IMR-90 (cell line): ENCODE data around the gene ERGIC2. TPM values are rescaled to one million over a fixed set of nuclear protein-coding genes. Genes with fewer than 3 reads are reported as not detected.
A peak's percentile ranks its signal among the peaks of the same experiment; 100 is the strongest.

Experiments
- ATAC-seq: fragments of 200-7000 bp; cut with Tn5 transposase; 2 replicates; pipeline ENCODE4 v1.9.1; 2020; ENCODE audit warnings: low read depth, mild to moderate bottlenecking, moderate library complexity
- BruUV-seq: library from RNA; stranded (reverse); fragments of 400-500 nt; replicated peaks from 2 replicates; lab custom pipeline; 2021; lab: Mats Ljungman, UMichigan
- CTCF ChIA-PET: fragments of 300-600 bp; formaldehyde crosslinking; extraction: SDS; loops from one replicate; lab custom pipeline; 2021; ENCODE audit warnings: antibody characterized with exemption; lab: Yijun Ruan, JAX
- POLR2A ChIA-PET: fragments of 300-600 bp; sonication (Branson Sonifier 250); formaldehyde crosslinking; loops from one replicate; lab custom pipeline; 2022; ENCODE audit warnings: antibody characterized with exemption; ENCODE audit not compliant: unreplicated experiment; lab: Charles Lee
- DNase-seq: peaks from one replicate; pipeline ENCODE4 v3.0.0; 2013
- H2AFZ ChIP-seq: replicated peaks from 2 replicates; pipeline ENCODE3; 2013; ENCODE audit warnings: low read length, mild to moderate bottlenecking; ENCODE audit not compliant: poor library complexity
- H2AK5ac ChIP-seq: 2 replicates; pipeline ENCODE4 v1.6.1; 2013; ENCODE audit warnings: low read depth, low read length, inconsistent platforms
- H2AK9ac ChIP-seq: replicated peaks from 2 replicates; pipeline ENCODE3; 2013; ENCODE audit warnings: mild to moderate bottlenecking, low read depth, low read length, moderate library complexity; ENCODE audit not compliant: poor library complexity
- H2BK120ac ChIP-seq: 2 replicates; pipeline ENCODE4 v1.6.1; 2013; ENCODE audit warnings: low read depth, low read length, inconsistent platforms
- H2BK15ac ChIP-seq: 3 replicates; pipeline ENCODE4 v1.6.1; 2013; ENCODE audit warnings: low read depth, low read length, inconsistent platforms
- H2BK20ac ChIP-seq: 2 replicates; pipeline ENCODE4 v1.6.1; 2013; ENCODE audit warnings: low read depth, mild to moderate bottlenecking, inconsistent platforms, low read length, moderate library complexity
- H2BK5ac ChIP-seq: 2 replicates; pipeline ENCODE4 v1.6.1; 2013; ENCODE audit warnings: mild to moderate bottlenecking, low read depth, low read length, inconsistent platforms; ENCODE audit not compliant: poor library complexity, severe bottlenecking
- H3K14ac ChIP-seq: replicated peaks from 2 replicates; pipeline ENCODE4 v1.6.1; 2013; ENCODE audit warnings: low read depth, low read length, inconsistent platforms
- H3K18ac ChIP-seq: 2 replicates; pipeline ENCODE4 v1.6.1; 2013; ENCODE audit warnings: low read depth, low read length, control low read depth
- H3K23ac ChIP-seq: 2 replicates; pipeline ENCODE4 v1.6.1; 2013; ENCODE audit warnings: low read depth, low read length, inconsistent platforms
- H3K27ac ChIP-seq: 2 replicates; pipeline ENCODE4 v1.5.1; 2013; ENCODE audit warnings: mild to moderate bottlenecking, control low read depth, low read length; ENCODE audit not compliant: insufficient read depth
- H3K27me3 ChIP-seq: 2 replicates; pipeline ENCODE4 v1.6.1; 2013; ENCODE audit warnings: low read length; ENCODE audit not compliant: control insufficient read depth, insufficient read depth
- H3K36me3 ChIP-seq: 2 replicates; pipeline ENCODE4 v1.6.1; 2013; ENCODE audit warnings: low read length, mixed read lengths; ENCODE audit not compliant: control insufficient read depth, insufficient read depth
- H3K4ac ChIP-seq: 2 replicates; pipeline ENCODE4 v1.6.1; 2013; ENCODE audit warnings: low read depth, low read length, inconsistent platforms
- H3K4me1 ChIP-seq: 2 replicates; pipeline ENCODE4 v1.6.1; 2013; ENCODE audit warnings: low read length, mixed read lengths; ENCODE audit not compliant: control insufficient read depth, insufficient read depth
- H3K4me2 ChIP-seq: 2 replicates; pipeline ENCODE4 v1.6.1; 2013; ENCODE audit warnings: low read depth, mild to moderate bottlenecking, control low read depth, low read length, moderate library complexity
- H3K4me3 ChIP-seq: 2 replicates; pipeline ENCODE4 v1.5.1; 2013; ENCODE audit warnings: low read depth, mild to moderate bottlenecking, control low read depth, low read length, moderate library complexity; ENCODE audit not compliant: insufficient read depth
- H3K56ac ChIP-seq: 2 replicates; pipeline ENCODE4 v1.6.1; 2013; ENCODE audit warnings: low read length, inconsistent platforms; ENCODE audit not compliant: insufficient read depth; ENCODE audit errors: extremely low read depth
- H3K79me1 ChIP-seq, 2 experiments: 2 replicates each; pipeline ENCODE4 v1.6.1; 2013; ENCODE audit warnings: low read length in 2 of 2, inconsistent platforms in 1 of 2, low read depth in 1 of 2
- H3K9ac ChIP-seq: 2 replicates; pipeline ENCODE4 v1.6.1; 2013; ENCODE audit warnings: low read depth, low read length, control low read depth
- H3K9me1 ChIP-seq: 2 replicates; pipeline ENCODE4 v1.6.1; 2013; ENCODE audit warnings: low read length, inconsistent platforms; ENCODE audit not compliant: insufficient read depth
- H3K9me3 ChIP-seq: 2 replicates; pipeline ENCODE4 v1.6.1; 2013; ENCODE audit warnings: low read length; ENCODE audit not compliant: control insufficient read depth, insufficient read depth
- H4K20me1 ChIP-seq: 2 replicates; pipeline ENCODE4 v1.6.1; 2013; ENCODE audit warnings: low read length, inconsistent platforms; ENCODE audit not compliant: insufficient read depth
- H4K5ac ChIP-seq: 2 replicates; pipeline ENCODE4 v1.6.1; 2013; ENCODE audit warnings: mild to moderate bottlenecking, low read depth, low read length, control low read depth
- H4K8ac ChIP-seq, 2 experiments: 2 replicates each; pipeline ENCODE4 v1.6.1; 2013; ENCODE audit warnings: low read depth in 2 of 2, low read length in 2 of 2, control low read depth in 1 of 2, inconsistent platforms in 1 of 2
- H4K91ac ChIP-seq: 2 replicates; pipeline ENCODE4 v1.6.1; 2013; ENCODE audit warnings: low read depth, low read length, inconsistent platforms; ENCODE audit not compliant: insufficient read depth
- CEBPB ChIP-seq: IDR thresholded peaks from 2 replicates; pipeline ENCODE4 v1.6.1; 2012; ENCODE audit warnings: low read depth, low read length, improper control_type of control experiment
- CHD1 ChIP-seq: IDR thresholded peaks from 2 replicates; pipeline ENCODE4 v1.6.1; 2012; ENCODE audit warnings: low read depth, low read length, improper control_type of control experiment
- ELK1 ChIP-seq: fragments of 150-350 bp; IDR thresholded peaks from 2 replicates; pipeline ENCODE4 v1.6.1; 2016; ENCODE audit warnings: low read depth, mild to moderate bottlenecking, low read length, moderate library complexity, borderline replicate concordance
- FOS ChIP-seq: fragments of 150-350 bp; IDR thresholded peaks from 2 replicates; pipeline ENCODE4 v1.6.1; 2016; ENCODE audit warnings: low read depth, low read length
- MXI1 ChIP-seq: IDR thresholded peaks from 2 replicates; pipeline ENCODE4 v1.6.1; 2012; ENCODE audit warnings: low read depth, mild to moderate bottlenecking, low read length, moderate library complexity, borderline replicate concordance
- POLR2A ChIP-seq: IDR thresholded peaks from 2 replicates; pipeline ENCODE4 v1.6.1; 2012; ENCODE audit warnings: mild to moderate bottlenecking, low read depth, low read length
- SMC3 ChIP-seq: fragments of 150-350 bp; IDR thresholded peaks from 2 replicates; pipeline ENCODE4 v1.6.1; 2016; ENCODE audit warnings: low read depth, mild to moderate bottlenecking, antibody characterized with exemption, low read length, moderate library complexity
- USF2 ChIP-seq: fragments of 150-350 bp; IDR thresholded peaks from 2 replicates; pipeline ENCODE4 v1.6.1; 2017; ENCODE audit warnings: mild to moderate bottlenecking, antibody characterized with exemption, low read length, low read depth
- WGBS, 2 experiments: methylation state at CpG; one replicate each; pipeline versions ENCODE4 v1.1.5 to v1.1.7; 2013; ENCODE audit warnings: missing lambda C conversion rate in 2 of 2; ENCODE audit not compliant: insufficient read length in 1 of 2; ENCODE audit errors: extremely low coverage in 2 of 2; 5-methylcytosine and 5-hydroxymethylcytosine counted together
- dilution Hi-C: fragments of 300-500 bp; cut with HindIII; formaldehyde crosslinking; loops from one replicate; pipeline ENCODE4 v1.14.3; 2018; ENCODE audit warnings: low sequenced_read_pairs; ENCODE audit not compliant: unreplicated experiment
- in situ Hi-C: fragments of 300-500 bp; cut with MboI; formaldehyde crosslinking; loops from 3 replicates; pipeline ENCODE4 v1.14.3; 2019; ENCODE audit warnings: low sequenced_read_pairs, inconsistent platforms, mixed read lengths
- intact Hi-C: fragments of 100-400 bp; cut with micrococcal nuclease; formaldehyde crosslinking; loops from 2 replicates; pipeline ENCODE4 v1.10.0; 2022
- polyA plus RNA-seq, 3 experiments: library from polyadenylated mRNA; depleted of rRNA; stranded (reverse); fragments of >200 nt; gene quantifications; 2 replicates each; pipeline ENCODE4 v1.2.3, GENCODE V29; 2012; ENCODE audit warnings: low replicate concordance in 1 of 3
- total RNA-seq: library from RNA; depleted of rRNA; stranded (reverse); fragments of >200 nt; gene quantifications from 2 replicates; pipeline ENCODE4 v1.2.3, GENCODE V29; 2012

ERGIC2 gene
- total and polyA plus RNA-seq, 2 of the 4 experiments (the other 2 are of a cell fraction), result 41.0 to 45.3 TPM

DNA sequence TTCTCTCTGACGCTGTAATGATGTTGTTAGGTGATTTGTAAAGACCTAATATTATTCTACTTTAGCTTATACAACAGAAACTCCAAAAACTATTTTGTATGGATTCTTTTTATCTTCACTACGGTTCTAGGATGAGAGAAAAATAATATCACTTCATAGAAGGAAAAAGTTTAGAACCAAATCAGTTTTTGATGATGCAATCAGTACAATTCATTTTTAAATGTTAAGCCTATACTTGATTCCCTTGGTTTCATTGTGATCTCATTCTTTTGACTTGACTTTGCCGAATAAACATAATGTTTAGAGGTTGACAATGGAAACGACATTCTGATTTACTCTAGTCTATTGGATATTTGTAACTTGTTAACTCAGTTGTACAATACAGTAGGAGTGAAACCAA lies 24.6 kb upstream of the ERGIC2 start:
- no peak overlapping the region for H2BK20ac ChIP-seq
- H3K14ac ChIP-seq, result no peak overlapping the region
- no peaks in the 10 kb centered on the region for H3K36me3 ChIP-seq
- H4K20me1 ChIP-seq, result no peaks in the 10 kb centered on the region
- no peak for ATAC-seq
- ChIA-PET POLR2A (no interaction called here), CTCF (no interaction called here)
- no peak overlapping the region for H4K91ac ChIP-seq
- WGBS, 2 experiments, result no CpG with 5 or more reads among the region's 4 CpGs
- H3K4me3 ChIP-seq, result no peak overlapping the region
- no peak overlapping the region for H3K18ac ChIP-seq
- H3K9me3 ChIP-seq, result no peaks in the 10 kb centered on the region
- H2BK15ac ChIP-seq, result no peak overlapping the region
- H2AFZ ChIP-seq, result no peak overlapping the region
- intact Hi-C loops (no loop called here), dilution Hi-C loops (no loop called here), in situ Hi-C loops (no loop called here)
- no peak overlapping the region for H3K4me2 ChIP-seq
- H2AK9ac ChIP-seq, result no peak overlapping the region
- no peak overlapping the region for H3K9ac ChIP-seq
- H4K8ac ChIP-seq, result no peak overlapping the region
- no peak overlapping the region for H2BK120ac ChIP-seq
- H3K23ac ChIP-seq, result no peak overlapping the region
- H3K4ac ChIP-seq, result no peak overlapping the region
- DNase-seq, result no peak
- H3K9me1 ChIP-seq, result no peaks in the 10 kb centered on the region
- H4K5ac ChIP-seq, result no peak overlapping the region
- H3K79me1 ChIP-seq, result no peaks in the 10 kb centered on the region
- no peaks in the 10 kb centered on the region for H3K4me1 ChIP-seq
- H3K27ac ChIP-seq, result no peak overlapping the region
- BruUV-seq, result no TSS peak
- H2BK5ac ChIP-seq, result no peak overlapping the region
- H3K27me3 ChIP-seq, result no peaks in the 10 kb centered on the region
- no peak for TF ChIP-seq POLR2A
- TF ChIP-seq USF2, result no peak
- TF ChIP-seq MXI1, result no peak
- TF ChIP-seq ELK1, result no peak
- no peak for TF ChIP-seq FOS
- TF ChIP-seq CHD1, result no peak
- TF ChIP-seq CEBPB, result peak; percentile 58
- TF ChIP-seq SMC3, result no peak
- H3K56ac ChIP-seq, result no peak overlapping the region
- no peak overlapping the region for H2AK5ac ChIP-seq
